ENCODE data around the gene B4GALNT4. TPM values are rescaled to one million over a fixed set of nuclear protein-coding genes. Genes with fewer than 3 reads are reported as not detected.

Gene B4GALNT4
- total and polyA plus RNA-seq, 2 of the 13 experiments (the other 11 are each of a cell fraction or from before 2014, with no cell fraction given): 30.5 to 50.1 TPM

DNA sequence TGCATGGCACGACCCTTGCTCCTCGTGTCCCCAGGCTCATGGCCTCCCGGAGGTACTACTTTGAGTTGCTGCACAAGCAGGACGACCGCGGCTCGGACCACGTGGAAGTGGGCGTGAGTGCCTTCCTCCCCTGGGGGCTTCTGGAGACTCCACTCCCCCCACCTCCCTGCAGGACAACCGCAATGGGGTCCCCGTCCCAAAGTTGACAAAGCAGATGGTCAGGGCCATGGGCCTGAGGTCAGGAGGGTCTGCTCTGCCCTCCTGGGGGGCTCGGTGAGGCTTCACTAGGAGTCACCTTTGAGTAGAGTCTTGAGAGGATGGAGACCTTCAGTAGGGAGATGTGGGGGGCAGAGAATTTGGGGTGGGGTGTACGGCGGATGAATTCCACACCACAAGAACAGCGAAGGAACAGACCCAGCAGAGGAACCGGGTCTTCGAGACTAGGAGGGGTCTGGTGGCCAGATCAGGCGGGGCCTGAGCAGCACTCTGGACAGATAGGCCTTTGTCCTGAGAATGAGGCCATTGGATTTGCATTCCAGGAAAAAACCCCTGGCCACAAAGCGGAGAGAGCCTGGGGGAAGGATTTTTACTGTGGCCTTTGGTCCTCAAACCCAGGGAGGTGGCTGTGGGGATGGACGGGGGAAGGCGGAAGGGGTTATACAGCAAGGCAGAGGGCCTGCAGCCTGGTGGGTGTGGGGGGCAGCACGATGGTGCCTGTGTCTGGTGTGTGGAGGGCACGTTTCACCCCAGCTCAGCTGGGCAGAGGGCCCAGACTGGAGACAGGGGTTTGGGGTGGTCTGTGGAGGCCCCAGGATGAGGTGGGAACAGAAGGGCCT lies 4.6 kb downstream of the B4GALNT4 start (continued):
- TF ChIP-seq, protein P1, sequence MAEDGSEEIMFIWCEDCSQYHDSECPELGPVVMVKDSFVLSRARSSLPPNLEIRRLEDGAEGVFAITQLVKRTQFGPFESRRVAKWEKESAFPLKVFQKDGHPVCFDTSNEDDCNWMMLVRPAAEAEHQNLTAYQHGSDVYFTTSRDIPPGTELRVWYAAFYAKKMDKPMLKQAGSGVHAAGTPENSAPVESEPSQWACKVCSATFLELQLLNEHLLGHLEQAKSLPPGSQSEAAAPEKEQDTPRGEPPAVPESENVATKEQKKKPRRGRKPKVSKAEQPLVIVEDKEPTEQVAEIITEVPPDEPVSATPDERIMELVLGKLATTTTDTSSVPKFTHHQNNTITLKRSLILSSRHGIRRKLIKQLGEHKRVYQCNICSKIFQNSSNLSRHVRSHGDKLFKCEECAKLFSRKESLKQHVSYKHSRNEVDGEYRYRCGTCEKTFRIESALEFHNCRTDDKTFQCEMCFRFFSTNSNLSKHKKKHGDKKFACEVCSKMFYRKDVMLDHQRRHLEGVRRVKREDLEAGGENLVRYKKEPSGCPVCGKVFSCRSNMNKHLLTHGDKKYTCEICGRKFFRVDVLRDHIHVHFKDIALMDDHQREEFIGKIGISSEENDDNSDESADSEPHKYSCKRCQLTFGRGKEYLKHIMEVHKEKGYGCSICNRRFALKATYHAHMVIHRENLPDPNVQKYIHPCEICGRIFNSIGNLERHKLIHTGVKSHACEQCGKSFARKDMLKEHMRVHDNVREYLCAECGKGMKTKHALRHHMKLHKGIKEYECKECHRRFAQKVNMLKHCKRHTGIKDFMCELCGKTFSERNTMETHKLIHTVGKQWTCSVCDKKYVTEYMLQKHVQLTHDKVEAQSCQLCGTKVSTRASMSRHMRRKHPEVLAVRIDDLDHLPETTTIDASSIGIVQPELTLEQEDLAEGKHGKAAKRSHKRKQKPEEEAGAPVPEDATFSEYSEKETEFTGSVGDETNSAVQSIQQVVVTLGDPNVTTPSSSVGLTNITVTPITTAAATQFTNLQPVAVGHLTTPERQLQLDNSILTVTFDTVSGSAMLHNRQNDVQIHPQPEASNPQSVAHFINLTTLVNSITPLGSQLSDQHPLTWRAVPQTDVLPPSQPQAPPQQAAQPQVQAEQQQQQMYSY (CRISPR knock-in tag; IDR thresholded peaks at IDR 0.05): no peak
- TF ChIP-seq ZNF607 (CRISPR knock-in tag; IDR thresholded peaks at IDR 0.05; ENCODE audit: borderline replicate concordance) (no peak), ATM (IDR thresholded peaks at IDR 0.05; ENCODE audit: borderline replicate concordance) (no peak), ARNT (IDR thresholded peaks at IDR 0.05) (no peak), SP5 (CRISPR knock-in tag; IDR thresholded peaks at IDR 0.05; ENCODE audit: borderline replicate concordance, low read depth) (peak; percentile 75; the same call in 1 of the 2 replicates), TOPORS (CRISPR knock-in tag; IDR thresholded peaks at IDR 0.05) (no peak), RARA (CRISPR knock-in tag; IDR thresholded peaks at IDR 0.05) (peak; percentile 18; the same call in 1 of the 2 replicates), REL (CRISPR knock-in tag; conservative IDR thresholded peaks at IDR 0.05) (no peak), SRSF1 (optimal IDR thresholded peaks at IDR 0.05; ENCODE audit: low read depth, low read length) (no peak), SAP130 (CRISPR knock-in tag; IDR thresholded peaks at IDR 0.05; ENCODE audit: low read depth) (peak; percentile 78), ZNF33B (CRISPR knock-in tag; IDR thresholded peaks at IDR 0.05) (no peak), PHF20 (CRISPR knock-in tag; IDR thresholded peaks at IDR 0.05) (0 out of 2 replicates have a peak, but pooled peaks have one; percentile 24)
- TF ChIP-seq, protein P2, sequence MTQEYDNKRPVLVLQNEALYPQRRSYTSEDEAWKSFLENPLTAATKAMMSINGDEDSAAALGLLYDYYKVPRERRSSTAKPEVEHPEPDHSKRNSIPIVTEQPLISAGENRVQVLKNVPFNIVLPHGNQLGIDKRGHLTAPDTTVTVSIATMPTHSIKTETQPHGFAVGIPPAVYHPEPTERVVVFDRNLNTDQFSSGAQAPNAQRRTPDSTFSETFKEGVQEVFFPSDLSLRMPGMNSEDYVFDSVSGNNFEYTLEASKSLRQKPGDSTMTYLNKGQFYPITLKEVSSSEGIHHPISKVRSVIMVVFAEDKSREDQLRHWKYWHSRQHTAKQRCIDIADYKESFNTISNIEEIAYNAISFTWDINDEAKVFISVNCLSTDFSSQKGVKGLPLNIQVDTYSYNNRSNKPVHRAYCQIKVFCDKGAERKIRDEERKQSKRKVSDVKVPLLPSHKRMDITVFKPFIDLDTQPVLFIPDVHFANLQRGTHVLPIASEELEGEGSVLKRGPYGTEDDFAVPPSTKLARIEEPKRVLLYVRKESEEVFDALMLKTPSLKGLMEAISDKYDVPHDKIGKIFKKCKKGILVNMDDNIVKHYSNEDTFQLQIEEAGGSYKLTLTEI (CRISPR knock-in tag; conservative IDR thresholded peaks at IDR 0.05): no peak
- TF ChIP-seq, protein P3, sequence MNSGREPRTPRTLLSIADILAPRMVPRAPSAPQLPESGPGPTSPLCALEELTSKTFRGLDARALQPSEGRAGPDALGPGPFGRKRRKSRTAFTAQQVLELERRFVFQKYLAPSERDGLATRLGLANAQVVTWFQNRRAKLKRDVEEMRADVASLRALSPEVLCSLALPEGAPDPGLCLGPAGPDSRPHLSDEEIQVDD (CRISPR knock-in tag; IDR thresholded peaks at IDR 0.05; ENCODE audit: borderline replicate concordance): no peak
- TF ChIP-seq, protein P4, sequence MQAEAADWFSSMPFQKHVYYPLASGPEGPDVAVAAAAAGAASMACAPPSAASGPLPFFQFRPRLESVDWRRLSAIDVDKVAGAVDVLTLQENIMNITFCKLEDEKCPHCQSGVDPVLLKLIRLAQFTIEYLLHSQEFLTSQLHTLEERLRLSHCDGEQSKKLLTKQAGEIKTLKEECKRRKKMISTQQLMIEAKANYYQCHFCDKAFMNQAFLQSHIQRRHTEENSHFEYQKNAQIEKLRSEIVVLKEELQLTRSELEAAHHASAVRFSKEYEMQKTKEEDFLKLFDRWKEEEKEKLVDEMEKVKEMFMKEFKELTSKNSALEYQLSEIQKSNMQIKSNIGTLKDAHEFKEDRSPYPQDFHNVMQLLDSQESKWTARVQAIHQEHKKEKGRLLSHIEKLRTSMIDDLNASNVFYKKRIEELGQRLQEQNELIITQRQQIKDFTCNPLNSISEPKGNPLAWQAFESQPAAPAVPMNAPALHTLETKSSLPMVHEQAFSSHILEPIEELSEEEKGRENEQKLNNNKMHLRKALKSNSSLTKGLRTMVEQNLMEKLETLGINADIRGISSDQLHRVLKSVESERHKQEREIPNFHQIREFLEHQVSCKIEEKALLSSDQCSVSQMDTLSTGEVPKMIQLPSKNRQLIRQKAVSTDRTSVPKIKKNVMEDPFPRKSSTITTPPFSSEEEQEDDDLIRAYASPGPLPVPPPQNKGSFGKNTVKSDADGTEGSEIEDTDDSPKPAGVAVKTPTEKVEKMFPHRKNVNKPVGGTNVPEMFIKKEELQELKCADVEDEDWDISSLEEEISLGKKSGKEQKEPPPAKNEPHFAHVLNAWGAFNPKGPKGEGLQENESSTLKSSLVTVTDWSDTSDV (CRISPR knock-in tag; IDR thresholded peaks at IDR 0.05): no peak
- TF ChIP-seq, protein P5, sequence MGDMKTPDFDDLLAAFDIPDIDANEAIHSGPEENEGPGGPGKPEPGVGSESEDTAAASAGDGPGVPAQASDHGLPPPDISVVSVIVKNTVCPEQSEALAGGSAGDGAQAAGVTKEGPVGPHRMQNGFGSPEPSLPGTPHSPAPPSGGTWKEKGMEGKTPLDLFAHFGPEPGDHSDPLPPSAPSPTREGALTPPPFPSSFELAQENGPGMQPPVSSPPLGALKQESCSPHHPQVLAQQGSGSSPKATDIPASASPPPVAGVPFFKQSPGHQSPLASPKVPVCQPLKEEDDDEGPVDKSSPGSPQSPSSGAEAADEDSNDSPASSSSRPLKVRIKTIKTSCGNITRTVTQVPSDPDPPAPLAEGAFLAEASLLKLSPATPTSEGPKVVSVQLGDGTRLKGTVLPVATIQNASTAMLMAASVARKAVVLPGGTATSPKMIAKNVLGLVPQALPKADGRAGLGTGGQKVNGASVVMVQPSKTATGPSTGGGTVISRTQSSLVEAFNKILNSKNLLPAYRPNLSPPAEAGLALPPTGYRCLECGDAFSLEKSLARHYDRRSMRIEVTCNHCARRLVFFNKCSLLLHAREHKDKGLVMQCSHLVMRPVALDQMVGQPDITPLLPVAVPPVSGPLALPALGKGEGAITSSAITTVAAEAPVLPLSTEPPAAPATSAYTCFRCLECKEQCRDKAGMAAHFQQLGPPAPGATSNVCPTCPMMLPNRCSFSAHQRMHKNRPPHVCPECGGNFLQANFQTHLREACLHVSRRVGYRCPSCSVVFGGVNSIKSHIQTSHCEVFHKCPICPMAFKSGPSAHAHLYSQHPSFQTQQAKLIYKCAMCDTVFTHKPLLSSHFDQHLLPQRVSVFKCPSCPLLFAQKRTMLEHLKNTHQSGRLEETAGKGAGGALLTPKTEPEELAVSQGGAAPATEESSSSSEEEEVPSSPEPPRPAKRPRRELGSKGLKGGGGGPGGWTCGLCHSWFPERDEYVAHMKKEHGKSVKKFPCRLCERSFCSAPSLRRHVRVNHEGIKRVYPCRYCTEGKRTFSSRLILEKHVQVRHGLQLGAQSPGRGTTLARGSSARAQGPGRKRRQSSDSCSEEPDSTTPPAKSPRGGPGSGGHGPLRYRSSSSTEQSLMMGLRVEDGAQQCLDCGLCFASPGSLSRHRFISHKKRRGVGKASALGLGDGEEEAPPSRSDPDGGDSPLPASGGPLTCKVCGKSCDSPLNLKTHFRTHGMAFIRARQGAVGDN (CRISPR knock-in tag; IDR thresholded peaks at IDR 0.05): peak; percentile 89
